BJ (cell line): ENCODE measurements around the gene DYNLT5. TPM values are rescaled to one million over a fixed set of nuclear protein-coding genes. Genes with fewer than 3 reads are reported as not detected.

ENCODE experiments used
- CTCF ChIA-PET: fragments of 350-600 bp; formaldehyde crosslinking; extraction: SDS; loops from one replicate; lab custom pipeline; 2021; ENCODE audit warnings: antibody characterized with exemption, inconsistent platforms; lab: Yijun Ruan, JAX
- POLR2A ChIA-PET: fragments of 300-600 bp; sonication (Branson Sonifier 250); formaldehyde crosslinking; extraction: SDS; loops from one replicate; lab custom pipeline; 2021; ENCODE audit warnings: antibody characterized with exemption; lab: Charles Lee
- DNase-seq: peaks from one replicate; pipeline ENCODE4 v3.0.0-alpha.2; 2011; ENCODE audit warnings: low read depth
- H3K27me3 ChIP-seq: 2 replicates; pipeline ENCODE4 v1.6.0; 2011; ENCODE audit warnings: low read length; ENCODE audit not compliant: control insufficient read depth, insufficient read depth
- H3K36me3 ChIP-seq: 2 replicates; pipeline ENCODE4 v1.5.1; 2011; ENCODE audit warnings: low read length; ENCODE audit not compliant: control insufficient read depth, insufficient read depth
- H3K4me3 ChIP-seq: 2 replicates; pipeline ENCODE4 v1.5.1; 2011; ENCODE audit warnings: low read depth, mild to moderate bottlenecking, control low read depth, low read length
- CTCF ChIP-seq: IDR thresholded peaks from 2 replicates; pipeline ENCODE4 v1.5.1; 2011; ENCODE audit warnings: low read depth, mild to moderate bottlenecking, control low read depth, inconsistent platforms, low read length, moderate library complexity; ENCODE audit not compliant: insufficient read depth
- polyA plus RNA-seq: library from polyadenylated mRNA; depleted of rRNA; stranded (reverse); fragments of >200 nt; gene quantifications from 2 replicates; pipeline ENCODE4 v1.2.3, GENCODE V29; 2011; rRNA removed

Gene DYNLT5
- polyA plus RNA-seq, 1 experiment, result 0.52 TPM

- no peak for TF ChIP-seq CTCF
- DNase-seq, result no peak
- no peak overlapping the region for H3K4me3 ChIP-seq
- H3K27me3 ChIP-seq, result no peaks in the 10 kb centered on the region
- POLR2A ChIA-PET, result no interaction called here
- CTCF ChIA-PET, result no interaction called here
- H3K36me3 ChIP-seq, result no peaks in the 10 kb centered on the region
These were observed 72.5 kb downstream of the DYNLT5 start for GRCh38 chr1:66824771-66825170.

Other genes starting within 250 kb of the DYNLT5 start
- gene SGIP1, start 218.3 kb upstream of the DYNLT5 start, polyA plus RNA-seq, result 49.4 and 62.3 TPM in 2 replicates
- gene INSL5, start 48.8 kb downstream of the DYNLT5 start, polyA plus RNA-seq, result not detected in 2 replicates
- 1.3 and 2.8 TPM in 2 replicates for gene DNAI4, start 172.4 kb downstream of the DYNLT5 start, polyA plus RNA-seq
- gene MIER1, start 172.5 kb downstream of the DYNLT5 start, polyA plus RNA-seq, result 6.4 and 14.5 TPM in 2 replicates